ENCODE measurements around the gene MED15.

MED15 gene

GRCh38 chr22:20510811-20511577 lies 3.6 kb downstream of the MED15 start:
- Histone ChIP-seq H3K27me3 (ENCODE audit: control insufficient read depth, insufficient read depth, low read length) (no peaks in the 10 kb centered on the region), H3K4me3 (ENCODE audit: low read depth, low read length) (no peak overlapping the region), H3K4me2 (ENCODE audit: low read length) (no peak overlapping the region), H3K9me3 (ENCODE audit: control insufficient read depth, low read length) (no peaks in the 10 kb centered on the region), H3K36me3 (ENCODE audit: control insufficient read depth, insufficient read depth, low read length) (no peaks in the 10 kb centered on the region), H3K9ac (no peak overlapping the region), H3K27ac (no peak overlapping the region), H3K79me2 (peaks cover 44% of the 10 kb centered on the region), H3K4me1 (no peaks in the 10 kb centered on the region), H2AFZ (no peak overlapping the region)
- TF ChIP-seq CTCF (IDR thresholded peaks at IDR 0.05) = no peak

- Histone ChIP-seq H3K36me3 (ENCODE audit: control insufficient read depth, insufficient read depth, low read length) (no peaks in the 10 kb centered on the region), H3K9ac (no peak overlapping the region), H3K27ac (no peak overlapping the region), H2AFZ (no peak overlapping the region), H3K4me2 (ENCODE audit: low read length) (no peak overlapping the region), H3K9me3 (ENCODE audit: control insufficient read depth, low read length) (no peaks in the 10 kb centered on the region), H3K4me1 (no peaks in the 10 kb centered on the region), H3K27me3 (ENCODE audit: control insufficient read depth, insufficient read depth, low read length) (no peaks in the 10 kb centered on the region), H3K79me2 (peaks cover 48% of the 10 kb centered on the region), H3K4me3 (ENCODE audit: low read depth, low read length) (no peak overlapping the region)
- no peak for TF ChIP-seq CTCF (IDR thresholded peaks at IDR 0.05)
Observed at GRCh38 chr22:20511578-20512229, 4.3 kb downstream of the MED15 start.

- Histone ChIP-seq H3K79me2 (peaks cover 35% of the 10 kb centered on the region), H3K36me3 (ENCODE audit: control insufficient read depth, insufficient read depth, low read length) (no peaks in the 10 kb centered on the region)
Observed at GRCh38 chr22:20514658-20515406, 7.4 kb downstream of the MED15 start.

GRCh38 chr22:20516399-20516798 lies 9.0 kb downstream of the MED15 start:
- Histone ChIP-seq H3K9me3 (ENCODE audit: control insufficient read depth, low read length) (no peaks in the 10 kb centered on the region), H2AFZ (no peak overlapping the region), H3K27ac (no peak overlapping the region), H3K79me2 (peaks cover 38% of the 10 kb centered on the region), H3K4me2 (ENCODE audit: low read length) (no peak overlapping the region), H3K9ac (no peak overlapping the region), H3K4me3 (ENCODE audit: low read depth, low read length) (no peak overlapping the region), H3K27me3 (ENCODE audit: control insufficient read depth, insufficient read depth, low read length) (no peaks in the 10 kb centered on the region), H3K36me3 (ENCODE audit: control insufficient read depth, insufficient read depth, low read length) (no peaks in the 10 kb centered on the region), H3K4me1 (no peaks in the 10 kb centered on the region)
- TF ChIP-seq CTCF (IDR thresholded peaks at IDR 0.05) = no peak

More at GRCh38 chr22:20514658-20515406, 7.4 kb downstream of the MED15 start:
- no peak overlapping the region for H3K9ac ChIP-seq
- H3K4me1 ChIP-seq = no peaks in the 10 kb centered on the region
- H3K9me3 ChIP-seq (ENCODE audit: control insufficient read depth, low read length) = no peaks in the 10 kb centered on the region
- no peak overlapping the region for H3K27ac ChIP-seq
- H3K4me2 ChIP-seq (ENCODE audit: low read length) = no peak overlapping the region
- TF ChIP-seq CTCF (IDR thresholded peaks at IDR 0.05) = no peak
- no peak overlapping the region for H3K4me3 ChIP-seq (ENCODE audit: low read depth, low read length)
- no peak overlapping the region for H2AFZ ChIP-seq
- no peaks in the 10 kb centered on the region for H3K27me3 ChIP-seq (ENCODE audit: control insufficient read depth, insufficient read depth, low read length)
